PC-9 (cell line): ENCODE measurements around the gene TCIRG1. TPM values are rescaled to one million over a fixed set of nuclear protein-coding genes. Genes with fewer than 3 reads are reported as not detected.

Source experiments
- BruUV-seq: library from RNA; stranded (reverse); fragments of 400-500 nt; replicated peaks from 2 replicates; lab custom pipeline; 2021; lab: Mats Ljungman, UMichigan
- CTCF ChIA-PET: fragments of 300-600 bp; sonication (Branson Sonifier 250); formaldehyde crosslinking; loops from one replicate; lab custom pipeline; 2022; ENCODE audit warnings: antibody characterized with exemption; lab: Charles Lee
- POLR2A ChIA-PET: fragments of 300-600 bp; sonication (Branson Sonifier 250); formaldehyde crosslinking; loops from one replicate; lab custom pipeline; 2022; ENCODE audit warnings: antibody characterized with exemption; ENCODE audit not compliant: unreplicated experiment; lab: Charles Lee
- DNase-seq, 2 experiments: peaks; one replicate each; pipeline versions ENCODE4 v3.0.0 to v3.0.0-alpha.2; 2015 to 2022; ENCODE audit warnings: mixed read lengths in 1 of 2
- H2AFZ ChIP-seq: fragments of 200-600 bp; sonication (generic); 2 replicates; pipeline ENCODE4 v1.8.1; 2017; ENCODE audit warnings: antibody characterized with exemption
- H3F3A ChIP-seq: fragments of 200-600 bp; sonication (generic); 2 replicates; pipeline ENCODE4 v1.8.1; 2017; ENCODE audit warnings: antibody characterized with exemption, mild to moderate bottlenecking, low read depth; ENCODE audit not compliant: insufficient read depth
- H3K27ac ChIP-seq: fragments of 200-600 bp; sonication (generic); 2 replicates; pipeline ENCODE4 v1.6.1; 2016; ENCODE audit warnings: mixed run types
- H3K27me3 ChIP-seq: fragments of 200-600 bp; sonication (generic); 2 replicates; pipeline ENCODE4 v1.6.1; 2016; ENCODE audit warnings: low read depth, mixed run types; ENCODE audit not compliant: insufficient read depth
- H3K36me3 ChIP-seq: fragments of 200-600 bp; sonication (generic); 2 replicates; pipeline ENCODE4 v1.6.1; 2016; ENCODE audit warnings: low read depth, mixed run types
- H3K4me1 ChIP-seq: fragments of 200-600 bp; sonication (generic); replicated peaks from 2 replicates; pipeline ENCODE4 v1.6.1; 2016; ENCODE audit warnings: mixed run types; ENCODE audit not compliant: insufficient read depth
- H3K4me2 ChIP-seq: fragments of 200-600 bp; sonication (generic); 2 replicates; pipeline ENCODE4 v1.6.1; 2017; ENCODE audit warnings: mixed run types
- H3K4me3 ChIP-seq: fragments of 200-600 bp; sonication (generic); 2 replicates; pipeline ENCODE4 v1.6.1; 2016; ENCODE audit warnings: mixed run types
- H3K79me2 ChIP-seq: fragments of 200-600 bp; sonication (generic); 2 replicates; pipeline ENCODE4 v1.6.1; 2017; ENCODE audit warnings: low read depth, mixed run types
- H3K9me2 ChIP-seq: fragments of 200-600 bp; sonication (generic); 2 replicates; pipeline ENCODE4 v1.8.1; 2017; ENCODE audit warnings: mild to moderate bottlenecking; ENCODE audit not compliant: insufficient read depth
- H3K9me3 ChIP-seq: fragments of 200-600 bp; sonication (generic); 2 replicates; pipeline ENCODE4 v1.8.1; 2016; ENCODE audit warnings: low read depth; ENCODE audit not compliant: insufficient read depth
- H4K20me1 ChIP-seq: fragments of 200-600 bp; sonication (generic); 2 replicates; pipeline ENCODE4 v1.8.1; 2017; ENCODE audit not compliant: insufficient read depth
- CTCF ChIP-seq: fragments of 200-600 bp; sonication (generic); conservative IDR thresholded peaks from 2 replicates; pipeline ENCODE4 v1.6.1; 2017; ENCODE audit warnings: mixed run types, antibody characterized with exemption, mild to moderate bottlenecking, moderate library complexity
- EZH2 ChIP-seq: fragments of 200-600 bp; sonication (generic); IDR thresholded peaks from 2 replicates; pipeline ENCODE4 v1.8.0; 2017; ENCODE audit warnings: antibody characterized with exemption, low read depth
- intact Hi-C: fragments of 100-400 bp; cut with micrococcal nuclease; formaldehyde crosslinking; loops from one replicate; pipeline ENCODE4 v1.10.0; 2022; ENCODE audit not compliant: unreplicated experiment
- total RNA-seq: library from RNA; stranded (reverse); gene quantifications from 2 replicates; pipeline ENCODE4 v1.2.3, GENCODE V29; 2021

Gene TCIRG1
- total RNA-seq, 1 experiment from 2014 or later: 125 TPM

- H3K4me3 ChIP-seq: no peak overlapping the region
- no peak overlapping the region for H3K4me2 ChIP-seq
- intact Hi-C loops: no loop called here
- no peak overlapping the region for H2AFZ ChIP-seq
- no peaks in the 10 kb centered on the region for H3K27me3 ChIP-seq
- TF ChIP-seq EZH2 (no peak), CTCF (no peak)
- no TSS peak for BruUV-seq
- no peaks in the 10 kb centered on the region for H3K9me3 ChIP-seq
- H4K20me1 ChIP-seq: peaks cover 27% of the 10 kb centered on the region
- DNase-seq: no peak
- H3F3A ChIP-seq: peaks cover 65% of the 10 kb centered on the region
- ChIA-PET POLR2A (interaction anchor here (0.6 kb wide), 1 partner anchor 18 kb away, joined by 7 read pairs; no protein-coding TSS in a partner anchor), CTCF (no interaction called here)
- H3K4me1 ChIP-seq: no peaks in the 10 kb centered on the region
- no peak overlapping the region for H3K27ac ChIP-seq
- H3K9me2 ChIP-seq: no peaks in the 10 kb centered on the region
- H3K79me2 ChIP-seq: no peaks in the 10 kb centered on the region
- H3K36me3 ChIP-seq: peaks cover 62% of the 10 kb centered on the region
Measured at GRCh38 chr11:68064926-68065325, 26.1 kb downstream of the TCIRG1 start.

GRCh38 chr11:68065841-68066240 lies 27.0 kb downstream of the TCIRG1 start:
- no TSS peak for BruUV-seq

GRCh38 chr11:68066742-68067141 lies 27.9 kb downstream of the TCIRG1 start:
- peaks cover 37% of the 10 kb centered on the region for H4K20me1 ChIP-seq
- H3K9me3 ChIP-seq: no peaks in the 10 kb centered on the region
- H3F3A ChIP-seq: peaks cover 56% of the 10 kb centered on the region
- TF ChIP-seq EZH2 (no peak), CTCF (no peak)
- ChIA-PET POLR2A (no interaction called here), CTCF (no interaction called here)
- no peak overlapping the region for H2AFZ ChIP-seq
- DNase-seq: no peak
- no peak overlapping the region for H3K4me2 ChIP-seq
- H3K9me2 ChIP-seq: no peaks in the 10 kb centered on the region
- H3K36me3 ChIP-seq: peaks cover 74% of the 10 kb centered on the region
- intact Hi-C loops: no loop called here
- no peak overlapping the region for H3K27ac ChIP-seq
- peaks cover 5% of the 10 kb centered on the region for H3K79me2 ChIP-seq
- no peaks in the 10 kb centered on the region for H3K27me3 ChIP-seq
- no peak overlapping the region for H3K4me3 ChIP-seq
- BruUV-seq: no TSS peak
- H3K4me1 ChIP-seq: no peaks in the 10 kb centered on the region

More at GRCh38 chr11:68065841-68066240, 27.0 kb downstream of the TCIRG1 start:
- no peaks in the 10 kb centered on the region for H3K79me2 ChIP-seq
- H3K9me3 ChIP-seq: no peaks in the 10 kb centered on the region
- POLR2A ChIA-PET: no interaction called here
- H3K4me3 ChIP-seq: no peak overlapping the region
- H3K4me1 ChIP-seq: no peaks in the 10 kb centered on the region
- H2AFZ ChIP-seq: no peak overlapping the region
- peaks cover 61% of the 10 kb centered on the region for H3F3A ChIP-seq
- no peak for DNase-seq
- TF ChIP-seq CTCF: no peak
- no peak for TF ChIP-seq EZH2
- intact Hi-C loops: no loop called here
- no peaks in the 10 kb centered on the region for H3K27me3 ChIP-seq
- no peak overlapping the region for H3K27ac ChIP-seq
- H4K20me1 ChIP-seq: peaks cover 28% of the 10 kb centered on the region
- CTCF ChIA-PET: no interaction called here
- H3K4me2 ChIP-seq: no peak overlapping the region
- no peaks in the 10 kb centered on the region for H3K9me2 ChIP-seq
- peaks cover 72% of the 10 kb centered on the region for H3K36me3 ChIP-seq
